Mesenchymal stem cell (in vitro differentiated cells and primary cell): Measurements from ENCODE around the gene PF4V1.

Experiments used
- DNase-seq: peaks from one replicate; pipeline ENCODE4 v3.0.0-alpha.2; 2013
- H2AFZ ChIP-seq: one replicate; pipeline ENCODE4 v1.6.1; 2013; ENCODE audit warnings: low read depth, mild to moderate bottlenecking, control low read depth, inconsistent platforms, low read length, moderate library complexity
- H2AK5ac ChIP-seq: 2 replicates; pipeline ENCODE4 v1.6.1; 2013; ENCODE audit warnings: low read length, moderate library complexity, mild to moderate bottlenecking, inconsistent platforms; ENCODE audit not compliant: severe bottlenecking
- H2BK120ac ChIP-seq: one replicate; pipeline ENCODE4 v1.6.1; 2013; ENCODE audit warnings: low read depth, mild to moderate bottlenecking, inconsistent platforms, low read length, moderate library complexity
- H2BK12ac ChIP-seq, 2 experiments: one replicate each; pipeline ENCODE4 v1.6.1; 2013; ENCODE audit warnings: inconsistent platforms in 2 of 2, low read length in 2 of 2, mild to moderate bottlenecking in 2 of 2, moderate library complexity in 2 of 2, control low read depth in 1 of 2
- H2BK15ac ChIP-seq: one replicate; pipeline ENCODE4 v1.6.1; 2013; ENCODE audit warnings: mild to moderate bottlenecking, low read depth, inconsistent platforms; ENCODE audit not compliant: poor library complexity, severe bottlenecking
- H2BK5ac ChIP-seq: 2 replicates; pipeline ENCODE4 v1.6.1; 2013; ENCODE audit warnings: low read depth, mild to moderate bottlenecking, low read length, control low read depth, inconsistent platforms; ENCODE audit not compliant: poor library complexity, severe bottlenecking
- H3K14ac ChIP-seq, 2 experiments: one replicate each; pipeline ENCODE4 v1.6.1; 2013; ENCODE audit warnings: inconsistent platforms in 2 of 2, low read length in 2 of 2, control low read depth in 1 of 2, mild to moderate bottlenecking in 1 of 2, moderate library complexity in 1 of 2
- H3K18ac ChIP-seq, 2 experiments: one replicate each; pipeline ENCODE4 v1.6.1; 2013; ENCODE audit warnings: inconsistent platforms in 2 of 2, low read length in 2 of 2, control low read depth in 1 of 2, low read depth in 1 of 2, mild to moderate bottlenecking in 1 of 2
- H3K23ac ChIP-seq, 2 experiments: one replicate each; pipeline ENCODE4 v1.6.1; 2013; ENCODE audit warnings: inconsistent platforms in 2 of 2, low read length in 2 of 2, mild to moderate bottlenecking in 2 of 2, moderate library complexity in 2 of 2, control low read depth in 1 of 2
- H3K27ac ChIP-seq: 2 replicates; pipeline ENCODE4 v1.5.1; 2013; ENCODE audit warnings: mild to moderate bottlenecking, moderate library complexity, low read length, control low read depth, inconsistent platforms; ENCODE audit not compliant: poor library complexity, severe bottlenecking
- H3K27me3 ChIP-seq, 2 experiments: 2 replicates each; pipeline versions ENCODE4 v1.6.1 to v1.7.0; 2013; ENCODE audit warnings: low read length in 2 of 2, mild to moderate bottlenecking in 2 of 2, moderate library complexity in 2 of 2, control low read depth in 1 of 2, inconsistent platforms in 1 of 2; ENCODE audit not compliant: control insufficient read depth in 1 of 2, insufficient read depth in 1 of 2
- H3K36me3 ChIP-seq, 2 experiments: 2 replicates each; pipeline versions ENCODE4 v1.6.1 to v1.7.0; 2013; ENCODE audit warnings: low read length in 2 of 2, control low read depth in 1 of 2, inconsistent platforms in 1 of 2, low read depth in 1 of 2, mild to moderate bottlenecking in 1 of 2; ENCODE audit not compliant: insufficient read depth in 2 of 2, control insufficient read depth in 1 of 2
- H3K4ac ChIP-seq, 2 experiments: one replicate each; pipeline ENCODE4 v1.6.1; 2013; ENCODE audit warnings: inconsistent platforms in 2 of 2, low read length in 2 of 2, mild to moderate bottlenecking in 2 of 2, moderate library complexity in 2 of 2, control low read depth in 1 of 2, low read depth in 1 of 2
- H3K4me1 ChIP-seq: 2 replicates; pipeline ENCODE4 v1.6.1; 2013; ENCODE audit warnings: low read depth, low read length, control low read depth; ENCODE audit not compliant: control insufficient read depth, insufficient read depth
- H3K4me2 ChIP-seq: 2 replicates; pipeline ENCODE4 v1.6.1; 2013; ENCODE audit warnings: low read length, mild to moderate bottlenecking, inconsistent platforms; ENCODE audit not compliant: poor library complexity, severe bottlenecking
- H3K4me3 ChIP-seq, 2 experiments: 2 replicates each; pipeline versions ENCODE4 v1.5.1 to v1.7.0; 2013; ENCODE audit warnings: low read length in 2 of 2, mild to moderate bottlenecking in 2 of 2, control low read depth in 1 of 2, low read depth in 1 of 2; ENCODE audit not compliant: insufficient read depth in 1 of 2
- H3K79me1 ChIP-seq: replicated peaks from 2 replicates; pipeline ENCODE4 v1.6.1; 2013; ENCODE audit warnings: mild to moderate bottlenecking, control low read depth, low read length, inconsistent platforms; ENCODE audit not compliant: poor library complexity, severe bottlenecking
- H3K9ac ChIP-seq: 2 replicates; pipeline ENCODE4 v1.7.0; 2013; ENCODE audit warnings: mild to moderate bottlenecking, low read length, moderate library complexity
- H3K9me3 ChIP-seq: 2 replicates; pipeline ENCODE4 v1.7.0; 2013; ENCODE audit warnings: mild to moderate bottlenecking, low read length; ENCODE audit not compliant: control insufficient read depth
- H4K8ac ChIP-seq: one replicate; pipeline ENCODE4 v1.6.1; 2013; ENCODE audit warnings: inconsistent platforms, mild to moderate bottlenecking, low read length, moderate library complexity
- H4K91ac ChIP-seq: one replicate; pipeline ENCODE4 v1.6.1; 2013; ENCODE audit warnings: mild to moderate bottlenecking, low read length, inconsistent platforms
- WGBS: methylation state at CpG from one replicate; pipeline ENCODE4 v1.1.7; 2013; ENCODE audit warnings: mixed read lengths; 5-methylcytosine and 5-hydroxymethylcytosine counted together

Gene PF4V1

DNA sequence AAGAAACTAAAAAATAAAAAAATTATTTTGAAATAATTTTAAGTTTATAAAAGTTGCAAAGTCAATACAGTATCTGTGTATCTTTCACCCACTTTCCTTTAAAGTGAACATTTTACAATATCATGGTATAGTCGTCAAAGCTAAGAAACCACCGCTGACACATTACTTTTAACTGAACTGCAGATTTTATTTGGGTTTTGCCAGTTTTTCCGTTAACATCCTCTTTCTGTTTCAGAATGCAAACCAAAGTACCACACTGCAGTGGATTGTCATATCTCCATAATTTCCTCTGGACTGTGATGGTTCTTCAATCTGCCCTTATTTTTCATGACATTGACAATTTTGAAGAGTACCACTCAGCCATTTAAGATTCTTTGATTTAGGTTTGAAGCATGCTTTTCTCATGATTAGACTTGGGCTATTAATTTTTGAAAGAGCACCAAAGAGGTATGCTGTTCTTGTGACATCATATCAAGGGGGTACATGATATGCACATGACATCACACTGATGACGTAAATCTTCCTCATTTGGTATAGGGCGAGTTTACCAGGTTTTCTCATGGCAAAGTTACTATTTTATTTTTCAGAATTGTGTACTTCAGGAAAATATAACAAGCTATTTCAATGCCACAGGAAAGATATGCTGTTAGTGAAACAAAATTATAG lies 12.5 kb downstream of the PF4V1 start:
- H2BK15ac ChIP-seq, result no peak overlapping the region
- H3K4me3 ChIP-seq, result no peak overlapping the region
- no peak overlapping the region for H3K27ac ChIP-seq
- H3K79me1 ChIP-seq, result no peaks in the 10 kb centered on the region
- H3K36me3 ChIP-seq, result no peaks in the 10 kb centered on the region
- no peak for DNase-seq
- no peak overlapping the region for H2BK5ac ChIP-seq
- H3K27me3 ChIP-seq, result no peaks in the 10 kb centered on the region
- H4K91ac ChIP-seq, result no peak overlapping the region
- no peak overlapping the region for H3K9ac ChIP-seq
- no peak overlapping the region for H2AK5ac ChIP-seq
- H3K4me1 ChIP-seq, result peaks cover 6% of the 10 kb centered on the region
- H3K18ac ChIP-seq, result no peak overlapping the region
- H3K4me2 ChIP-seq, result no peak overlapping the region
- no peak overlapping the region for H3K4ac ChIP-seq
- H3K9me3 ChIP-seq, result no peaks in the 10 kb centered on the region
- H2AFZ ChIP-seq, result no peak overlapping the region
- no peak overlapping the region for H2BK120ac ChIP-seq
- WGBS, result 98% methylated on average over 4 of the region's 5 CpGs
- no peak overlapping the region for H3K23ac ChIP-seq
- no peak overlapping the region for H4K8ac ChIP-seq
- H2BK12ac ChIP-seq, result peak overlapping the region in 1 of 2 experiments; percentile 29
- no peak overlapping the region for H3K14ac ChIP-seq

DNA sequence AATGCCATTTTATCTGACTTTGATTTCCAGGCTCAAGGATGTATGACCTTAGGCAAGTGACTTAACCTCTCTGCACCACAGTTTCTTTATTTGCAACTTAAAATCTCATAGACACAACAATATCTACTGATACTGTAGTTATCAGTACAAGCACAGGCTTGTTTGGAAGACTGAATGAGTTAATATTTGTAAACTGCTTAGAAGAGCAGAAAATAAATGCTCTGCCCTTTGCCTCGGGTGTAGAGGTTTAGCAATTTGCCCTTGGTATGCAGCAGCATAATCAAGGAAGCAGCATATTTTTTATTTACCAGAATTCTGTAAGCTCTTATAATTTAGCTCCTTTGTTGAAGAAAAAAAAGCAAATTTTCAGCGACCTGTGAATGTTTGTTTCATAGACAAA lies 13.2 kb downstream of the PF4V1 start:
- Histone ChIP-seq H3K27ac (no peak overlapping the region), H3K9ac (no peak overlapping the region), H2AK5ac (no peak overlapping the region), H3K14ac (no peak overlapping the region), H3K4me1 (peaks cover 6% of the 10 kb centered on the region), H3K4me3 (no peak overlapping the region), H2BK12ac (no peak overlapping the region), H2BK15ac (no peak overlapping the region), H4K8ac (no peak overlapping the region), H3K4me2 (no peak overlapping the region), H3K27me3 (no peaks in the 10 kb centered on the region), H3K79me1 (no peaks in the 10 kb centered on the region), H3K4ac (no peak overlapping the region), H3K36me3 (no peaks in the 10 kb centered on the region), H2BK120ac (no peak overlapping the region), H4K91ac (no peak overlapping the region), H3K23ac (no peak overlapping the region), H3K18ac (no peak overlapping the region), H3K9me3 (no peaks in the 10 kb centered on the region), H2BK5ac (no peak overlapping the region), H2AFZ (no peak overlapping the region)
- WGBS, result no CpG with 5 or more reads among the region's 2 CpGs
- no peak for DNase-seq

DNA sequence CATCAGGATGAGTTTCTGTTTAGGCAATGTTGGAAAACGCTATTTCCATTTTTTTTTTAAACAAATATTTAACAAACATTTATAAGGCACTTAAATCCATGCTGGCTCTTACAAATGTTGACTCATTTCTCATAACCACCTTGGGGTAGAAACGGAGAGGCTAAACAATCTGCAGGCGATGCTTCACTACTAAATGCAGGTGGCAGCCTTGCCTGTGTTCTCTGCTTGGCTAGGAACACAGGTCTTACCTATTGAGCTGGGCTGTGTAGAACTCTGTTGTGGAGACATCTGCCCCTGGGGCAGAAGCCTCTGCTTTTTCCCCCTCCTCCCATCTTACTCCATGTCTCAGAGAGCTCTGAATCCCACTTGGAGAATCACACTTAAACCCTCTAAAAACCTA lies 14.7 kb downstream of the PF4V1 start:
- Histone ChIP-seq H3K4ac (peak overlapping the region in 1 of 2 experiments; percentile 20), H2BK5ac (no peak overlapping the region), H3K4me3 (no peak overlapping the region), H3K18ac (peak overlapping the region; percentile 58 to 91), H3K27me3 (no peaks in the 10 kb centered on the region), H3K36me3 (no peaks in the 10 kb centered on the region), H2AK5ac (peak overlapping the region; percentile 1), H3K79me1 (no peaks in the 10 kb centered on the region), H3K9me3 (no peaks in the 10 kb centered on the region), H3K27ac (peak overlapping the region; percentile 85), H3K14ac (no peak overlapping the region), H2BK12ac (peak overlapping the region; percentile 65 to 93), H4K91ac (peak overlapping the region; percentile 19), H3K9ac (no peak overlapping the region), H2AFZ (no peak overlapping the region), H3K4me1 (peaks cover 5% of the 10 kb centered on the region), H2BK15ac (peak overlapping the region; percentile 29), H3K23ac (no peak overlapping the region), H2BK120ac (peak overlapping the region; percentile 52), H4K8ac (peak overlapping the region; percentile 70), H3K4me2 (no peak overlapping the region)
- DNase-seq, result peak; percentile 31
- 58% methylated on average over 2 of the region's 3 CpGs for WGBS

DNA sequence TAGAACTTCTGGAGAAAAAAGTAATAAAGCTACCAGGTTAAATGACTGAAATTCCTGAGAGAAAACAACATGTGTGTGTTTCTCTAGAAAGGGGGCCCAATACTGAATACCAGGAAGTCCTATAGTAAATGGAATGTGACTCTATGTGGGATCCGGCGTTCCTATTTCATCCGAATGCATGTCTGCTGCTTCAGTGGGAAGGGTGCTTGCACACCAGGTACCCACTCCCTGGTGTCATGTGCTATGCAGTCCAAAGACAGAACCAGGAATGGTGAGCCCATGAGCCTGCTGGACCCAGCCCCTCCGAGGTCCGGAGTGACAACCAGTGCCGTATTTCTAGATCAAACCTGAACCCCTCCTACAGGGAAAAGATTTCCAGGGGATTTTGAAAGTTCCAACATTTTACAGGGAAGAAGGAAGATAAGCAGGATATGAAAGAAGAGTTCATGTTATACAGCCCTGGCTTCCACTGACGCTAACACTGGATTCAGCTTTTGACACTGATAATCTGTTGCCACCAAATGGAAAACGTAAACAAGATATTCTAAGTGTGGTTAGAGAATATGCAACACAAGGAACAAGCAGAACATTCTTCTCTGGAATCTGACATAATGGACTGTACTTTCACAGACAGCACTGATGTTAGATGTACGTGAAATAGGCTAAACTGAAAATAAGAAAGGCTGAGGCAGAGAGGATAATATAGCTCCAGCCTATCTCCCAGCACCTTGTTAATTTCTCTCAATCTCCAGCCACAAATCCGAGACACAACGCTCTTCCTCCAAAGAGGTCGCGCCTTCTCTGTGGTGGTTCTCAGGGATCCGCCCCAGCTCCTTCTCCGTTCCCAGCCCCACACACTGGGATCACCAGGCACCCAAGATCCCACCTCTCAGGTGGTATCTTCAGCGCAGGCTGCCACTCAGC lies 15.4 kb downstream of the PF4V1 start:
- Histone ChIP-seq H3K18ac (peak overlapping the region; percentile 94 to 99), H3K36me3 (no peaks in the 10 kb centered on the region), H3K9me3 (no peaks in the 10 kb centered on the region), H2BK15ac (peak overlapping the region; percentile 99), H4K8ac (peak overlapping the region; percentile 81), H4K91ac (peak overlapping the region; percentile 80), H3K27ac (peak overlapping the region; percentile 85), H2BK5ac (peak overlapping the region; percentile 92), H2BK120ac (peak overlapping the region; percentile 92), H3K4me1 (peaks cover 5% of the 10 kb centered on the region), H3K23ac (peak overlapping the region in 1 of 2 experiments; percentile 64), H2AK5ac (peak overlapping the region; percentile 15), H3K79me1 (no peaks in the 10 kb centered on the region), H3K9ac (peak overlapping the region; percentile 80), H2BK12ac (peak overlapping the region; percentile 75 to 96), H3K4ac (peak overlapping the region; percentile 87 to 90), H3K4me3 (peak overlapping the region; percentile 80 to 83), H3K14ac (no peak overlapping the region), H3K4me2 (peak overlapping the region; percentile 74), H2AFZ (peak overlapping the region; percentile 58), H3K27me3 (no peaks in the 10 kb centered on the region)
- DNase-seq, result peak; percentile 74
- 29% methylated on average over 12 of the region's 16 CpGs for WGBS
